Suprapubic skin (tissue), 3 donors: Measurements from ENCODE around the gene CALCA.

Experiments
- POLR2A ChIP-seq, 2 donors: fragments of 450-650 bp; IDR thresholded peaks; one replicate each; pipeline ENCODE4 v1.6.1; 2017; ENCODE audit warnings: antibody characterized with exemption in 2 of 2, mild to moderate bottlenecking in 2 of 2, moderate library complexity in 2 of 2
- TF ChIP-seq, protein P1 (sequence below), 2 donors: fragments of 200-600 bp in 1 of 2; fragments of 450-650 bp in 1 of 2; sonication (generic) in 1 of 2; IDR thresholded peaks; one replicate each; pipeline ENCODE4 v1.5.1; 2016 to 2019; ENCODE audit warnings: antibody characterized with exemption in 2 of 2, mild to moderate bottlenecking in 1 of 2, moderate library complexity in 1 of 2

DNA sequence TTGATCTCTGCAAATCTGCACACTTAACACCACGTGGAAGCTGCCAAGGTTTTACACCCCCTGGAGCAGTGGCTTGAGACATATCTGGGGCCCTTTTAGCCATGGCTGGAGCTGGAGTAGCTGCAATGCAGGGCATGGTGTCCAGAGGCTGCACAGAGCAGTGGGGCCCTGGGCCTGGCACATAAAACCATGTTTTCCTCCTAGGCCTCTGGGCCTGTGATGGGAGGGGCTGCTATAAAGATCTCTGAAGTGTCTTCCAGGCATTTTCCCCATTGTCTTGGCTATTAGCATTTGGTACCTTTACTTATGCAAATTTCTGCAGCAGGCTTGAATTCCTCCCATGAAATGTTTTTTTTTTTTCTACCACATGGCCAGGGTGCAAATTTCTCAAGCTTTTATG, 33.2 kb downstream of the CALCA start:
- TF ChIP-seq, protein P1, sequence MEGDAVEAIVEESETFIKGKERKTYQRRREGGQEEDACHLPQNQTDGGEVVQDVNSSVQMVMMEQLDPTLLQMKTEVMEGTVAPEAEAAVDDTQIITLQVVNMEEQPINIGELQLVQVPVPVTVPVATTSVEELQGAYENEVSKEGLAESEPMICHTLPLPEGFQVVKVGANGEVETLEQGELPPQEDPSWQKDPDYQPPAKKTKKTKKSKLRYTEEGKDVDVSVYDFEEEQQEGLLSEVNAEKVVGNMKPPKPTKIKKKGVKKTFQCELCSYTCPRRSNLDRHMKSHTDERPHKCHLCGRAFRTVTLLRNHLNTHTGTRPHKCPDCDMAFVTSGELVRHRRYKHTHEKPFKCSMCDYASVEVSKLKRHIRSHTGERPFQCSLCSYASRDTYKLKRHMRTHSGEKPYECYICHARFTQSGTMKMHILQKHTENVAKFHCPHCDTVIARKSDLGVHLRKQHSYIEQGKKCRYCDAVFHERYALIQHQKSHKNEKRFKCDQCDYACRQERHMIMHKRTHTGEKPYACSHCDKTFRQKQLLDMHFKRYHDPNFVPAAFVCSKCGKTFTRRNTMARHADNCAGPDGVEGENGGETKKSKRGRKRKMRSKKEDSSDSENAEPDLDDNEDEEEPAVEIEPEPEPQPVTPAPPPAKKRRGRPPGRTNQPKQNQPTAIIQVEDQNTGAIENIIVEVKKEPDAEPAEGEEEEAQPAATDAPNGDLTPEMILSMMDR (IDR thresholded peaks at IDR 0.05) = no peak
- no peak for TF ChIP-seq POLR2A (IDR thresholded peaks at IDR 0.05)
